ENCODE measurements around the gene RGCC.
"Not testable (repeated sequence)": the region's sequence is repeated elsewhere in the genome, so short reads cannot be mapped to it uniquely, and the experiment has no call there.

RGCC gene

DNA sequence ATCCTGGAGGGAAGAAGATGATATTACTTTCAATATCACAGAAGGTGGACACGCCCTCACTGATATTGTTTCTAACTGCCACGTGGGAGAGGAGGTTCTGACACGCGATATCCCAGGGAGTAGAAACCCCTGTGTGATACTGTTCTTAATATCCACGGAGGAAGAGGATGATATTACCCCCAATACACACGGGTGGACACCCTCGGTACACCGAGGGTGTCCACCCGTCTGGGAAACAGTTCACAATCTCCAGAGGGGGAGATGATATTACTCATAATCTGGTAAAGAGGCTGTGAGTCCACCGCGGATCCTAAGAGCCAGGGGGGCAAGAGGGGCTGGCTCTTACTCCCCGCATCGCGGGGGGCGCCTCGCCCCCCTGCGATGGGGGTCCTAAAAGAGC lies 29.7 kb upstream of the RGCC start:
- peak overlapping the region; percentile 19 for H3K4me3 ChIP-seq (ENCODE audit: low read depth, low read length)
- TF ChIP-seq, protein P1, sequence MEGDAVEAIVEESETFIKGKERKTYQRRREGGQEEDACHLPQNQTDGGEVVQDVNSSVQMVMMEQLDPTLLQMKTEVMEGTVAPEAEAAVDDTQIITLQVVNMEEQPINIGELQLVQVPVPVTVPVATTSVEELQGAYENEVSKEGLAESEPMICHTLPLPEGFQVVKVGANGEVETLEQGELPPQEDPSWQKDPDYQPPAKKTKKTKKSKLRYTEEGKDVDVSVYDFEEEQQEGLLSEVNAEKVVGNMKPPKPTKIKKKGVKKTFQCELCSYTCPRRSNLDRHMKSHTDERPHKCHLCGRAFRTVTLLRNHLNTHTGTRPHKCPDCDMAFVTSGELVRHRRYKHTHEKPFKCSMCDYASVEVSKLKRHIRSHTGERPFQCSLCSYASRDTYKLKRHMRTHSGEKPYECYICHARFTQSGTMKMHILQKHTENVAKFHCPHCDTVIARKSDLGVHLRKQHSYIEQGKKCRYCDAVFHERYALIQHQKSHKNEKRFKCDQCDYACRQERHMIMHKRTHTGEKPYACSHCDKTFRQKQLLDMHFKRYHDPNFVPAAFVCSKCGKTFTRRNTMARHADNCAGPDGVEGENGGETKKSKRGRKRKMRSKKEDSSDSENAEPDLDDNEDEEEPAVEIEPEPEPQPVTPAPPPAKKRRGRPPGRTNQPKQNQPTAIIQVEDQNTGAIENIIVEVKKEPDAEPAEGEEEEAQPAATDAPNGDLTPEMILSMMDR (IDR thresholded peaks at IDR 0.05; ENCODE audit: borderline replicate concordance, insufficient read depth, low read depth, low read length), result no peak

GRCh38 chr13:41428155-41428554 lies 29.2 kb upstream of the RGCC start:
- H3K4me3 ChIP-seq (ENCODE audit: low read depth, low read length), result peak overlapping the region; percentile 19
- TF ChIP-seq, protein P1 (IDR thresholded peaks at IDR 0.05; ENCODE audit: borderline replicate concordance, insufficient read depth, low read depth, low read length), result peak; percentile 45

DNA sequence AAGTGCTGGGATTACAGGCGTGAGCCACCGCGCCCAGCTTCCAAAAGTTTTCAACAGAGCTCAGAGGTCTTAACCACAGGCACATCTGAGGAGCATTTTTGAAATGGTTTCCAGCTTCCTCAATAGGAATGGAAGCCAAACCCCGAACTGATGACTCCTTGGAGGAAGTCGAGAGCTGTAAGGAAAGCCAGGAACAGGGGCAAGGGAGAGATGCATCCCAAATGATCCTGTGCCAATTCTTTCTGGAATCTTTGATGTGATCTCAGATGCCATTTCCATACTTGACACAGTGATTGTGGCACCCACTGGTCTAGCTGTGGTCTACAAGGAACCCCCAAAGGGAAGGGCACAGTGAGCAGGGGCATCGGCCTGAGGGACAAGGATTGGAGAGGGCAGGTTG lies 23.3 kb upstream of the RGCC start:
- H3K4me3 ChIP-seq (ENCODE audit: low read depth, low read length), result not testable (repeated sequence)

- no peak overlapping the region for H3K4me3 ChIP-seq (ENCODE audit: low read depth, low read length)
- TF ChIP-seq, protein P1 (IDR thresholded peaks at IDR 0.05; ENCODE audit: borderline replicate concordance, insufficient read depth, low read depth, low read length), result no peak
Measured at GRCh38 chr13:41434831-41435520, 22.4 kb upstream of the RGCC start.

GRCh38 chr13:41443969-41444368 lies 13.4 kb upstream of the RGCC start:
- no peak overlapping the region for H3K4me3 ChIP-seq (ENCODE audit: low read depth, low read length)
- TF ChIP-seq, protein P1 (IDR thresholded peaks at IDR 0.05; ENCODE audit: borderline replicate concordance, insufficient read depth, low read depth, low read length), result no peak

DNA sequence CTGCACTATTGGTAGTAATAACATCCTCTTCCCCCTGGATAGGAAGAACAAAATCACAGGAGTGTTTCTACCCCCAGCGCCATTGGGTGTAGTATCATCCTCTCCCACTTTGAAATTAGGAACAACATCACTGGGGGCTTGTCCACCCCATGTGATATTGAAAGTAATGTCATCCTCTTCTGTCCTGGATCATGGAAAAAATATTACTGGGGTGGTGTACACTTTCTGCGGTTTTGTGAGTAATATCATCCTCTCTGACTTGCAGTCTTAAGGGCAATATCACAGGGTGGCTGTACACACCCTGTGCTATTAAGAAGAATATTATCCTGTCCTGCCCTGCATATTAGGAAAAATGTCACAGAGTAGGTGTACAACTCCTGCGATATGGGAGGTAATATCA lies 4.9 kb upstream of the RGCC start:
- H3K4me3 ChIP-seq (ENCODE audit: low read depth, low read length), result no peak overlapping the region
- TF ChIP-seq, protein P1 (IDR thresholded peaks at IDR 0.05; ENCODE audit: borderline replicate concordance, insufficient read depth, low read depth, low read length), result no peak

DNA sequence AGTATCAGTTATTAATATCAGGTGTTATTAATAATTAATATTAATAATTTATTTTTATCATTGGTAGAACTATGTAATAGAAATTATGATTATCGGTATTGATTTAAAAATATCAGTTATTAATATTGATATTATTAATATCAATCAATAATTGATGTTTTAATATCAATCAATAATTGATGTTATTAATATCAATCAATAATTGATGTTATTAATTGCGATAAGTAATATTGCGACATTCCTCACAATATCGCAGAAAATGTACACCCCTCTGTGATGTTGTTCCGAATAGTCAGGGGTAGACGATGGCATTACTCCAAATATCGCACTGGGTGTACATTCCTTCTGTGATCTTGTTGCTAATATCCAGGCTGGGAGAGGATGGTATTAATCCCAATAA lies 3.7 kb upstream of the RGCC start:
- TF ChIP-seq, protein P1 (IDR thresholded peaks at IDR 0.05; ENCODE audit: borderline replicate concordance, insufficient read depth, low read depth, low read length), result no peak
- H3K4me3 ChIP-seq (ENCODE audit: low read depth, low read length), result no peak overlapping the region
